Left ventricle myocardium inferior (tissue), 1 donor: Measurements from ENCODE around the gene BAZ1B. TPM values are rescaled to one million over a fixed set of nuclear protein-coding genes. Genes with fewer than 3 reads are reported as not detected.

Experiments used
- DNase-seq: peaks from one replicate; pipeline ENCODE4 v3.0.0-alpha.2; 2020
- H3K27ac ChIP-seq: fragments of 200-600 bp; replicated peaks from 2 replicates; pipeline ENCODE4 v1.8.0; 2021
- H3K27me3 ChIP-seq: fragments of 200-600 bp; 2 replicates; pipeline ENCODE4 v1.8.0; 2021; ENCODE audit warnings: low read depth
- H3K36me3 ChIP-seq: fragments of 200-600 bp; 2 replicates; pipeline ENCODE4 v1.8.0; 2021
- H3K4me1 ChIP-seq: fragments of 200-600 bp; 2 replicates; pipeline ENCODE4 v1.8.0; 2021
- H3K4me3 ChIP-seq: fragments of 200-600 bp; 2 replicates; pipeline ENCODE4 v1.8.0; 2021; ENCODE audit warnings: mild to moderate bottlenecking, moderate library complexity
- H3K9me3 ChIP-seq: fragments of 200-600 bp; replicated peaks from 2 replicates; pipeline ENCODE4 v1.8.0; 2021
- intact Hi-C: fragments of 100-400 bp; cut with micrococcal nuclease; formaldehyde crosslinking; loops from one replicate; pipeline ENCODE4 v1.11.0; 2022
- total RNA-seq: library from RNA; stranded (reverse); fragmentation: NEBNext Ultra II Directional; extraction: Animal tissue kit (Norgen Biotek cat#: 25700); gene quantifications from one replicate; pipeline ENCODE4 v1.2.1, GENCODE V29; 2021
- TF ChIP-seq, protein P1 (sequence below): fragments of 200-600 bp; IDR thresholded peaks from 2 replicates; pipeline ENCODE4 v1.8.0; 2021; ENCODE audit warnings: antibody characterized with exemption, mild to moderate bottlenecking, borderline replicate concordance
- donor health status: DM: no; HTN: yes; CAD: no; lungs with severe emphysema.

BAZ1B gene
- total RNA-seq, 1 donor from 2014 or later: 38.9 TPM

DNA sequence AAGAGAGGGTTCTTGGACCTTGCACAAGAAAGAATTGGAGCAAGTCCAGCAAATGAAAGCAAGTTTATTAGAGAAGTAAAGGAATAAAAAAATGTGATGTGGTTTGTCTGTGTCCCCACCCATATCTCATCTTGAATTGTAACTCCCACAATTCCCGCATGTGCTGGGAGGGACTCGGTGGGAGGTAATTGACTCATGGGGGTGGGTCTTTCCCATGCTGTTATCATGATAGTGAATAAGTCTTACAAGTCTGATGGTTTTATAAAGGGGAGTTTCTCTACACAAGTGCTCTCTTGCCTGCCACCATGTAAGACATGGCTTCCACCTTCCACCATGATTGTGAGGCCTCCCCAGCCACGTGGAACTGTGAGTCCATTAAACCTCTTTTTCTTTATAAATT, 127.7 kb downstream of the BAZ1B start:
- Histone ChIP-seq H3K36me3 (no peaks in the 10 kb centered on the region), H3K9me3 (peaks cover 11% of the 10 kb centered on the region), H3K27me3 (peaks cover 17% of the 10 kb centered on the region), H3K27ac (no peak overlapping the region), H3K4me1 (no peaks in the 10 kb centered on the region), H3K4me3 (no peak overlapping the region)
- TF ChIP-seq, protein P1, sequence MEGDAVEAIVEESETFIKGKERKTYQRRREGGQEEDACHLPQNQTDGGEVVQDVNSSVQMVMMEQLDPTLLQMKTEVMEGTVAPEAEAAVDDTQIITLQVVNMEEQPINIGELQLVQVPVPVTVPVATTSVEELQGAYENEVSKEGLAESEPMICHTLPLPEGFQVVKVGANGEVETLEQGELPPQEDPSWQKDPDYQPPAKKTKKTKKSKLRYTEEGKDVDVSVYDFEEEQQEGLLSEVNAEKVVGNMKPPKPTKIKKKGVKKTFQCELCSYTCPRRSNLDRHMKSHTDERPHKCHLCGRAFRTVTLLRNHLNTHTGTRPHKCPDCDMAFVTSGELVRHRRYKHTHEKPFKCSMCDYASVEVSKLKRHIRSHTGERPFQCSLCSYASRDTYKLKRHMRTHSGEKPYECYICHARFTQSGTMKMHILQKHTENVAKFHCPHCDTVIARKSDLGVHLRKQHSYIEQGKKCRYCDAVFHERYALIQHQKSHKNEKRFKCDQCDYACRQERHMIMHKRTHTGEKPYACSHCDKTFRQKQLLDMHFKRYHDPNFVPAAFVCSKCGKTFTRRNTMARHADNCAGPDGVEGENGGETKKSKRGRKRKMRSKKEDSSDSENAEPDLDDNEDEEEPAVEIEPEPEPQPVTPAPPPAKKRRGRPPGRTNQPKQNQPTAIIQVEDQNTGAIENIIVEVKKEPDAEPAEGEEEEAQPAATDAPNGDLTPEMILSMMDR: no peak
- DNase-seq: no peak
- intact Hi-C loops: no loop called here

DNA sequence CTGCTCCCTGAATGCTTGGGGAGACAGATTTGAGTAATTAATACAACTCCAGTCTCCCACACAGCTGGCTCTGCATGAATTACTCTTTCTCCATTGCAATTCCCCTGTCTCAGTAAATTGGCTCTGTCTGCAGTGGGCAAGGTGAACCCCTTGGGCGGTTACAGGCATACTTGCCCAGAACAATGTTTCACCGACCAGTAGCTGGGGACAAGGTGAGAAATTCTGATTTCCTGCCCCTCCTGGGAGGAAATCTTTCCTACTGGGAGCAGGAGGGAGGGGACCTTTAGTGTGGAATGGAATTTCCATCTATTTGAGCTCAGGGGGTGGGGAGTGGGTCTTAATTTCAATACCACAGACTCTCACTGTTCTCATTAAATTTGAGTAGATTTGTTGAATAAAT, 130.7 kb downstream of the BAZ1B start:
- DNase-seq: no peak
- Histone ChIP-seq H3K36me3 (no peaks in the 10 kb centered on the region), H3K4me1 (no peaks in the 10 kb centered on the region), H3K9me3 (peaks cover 41% of the 10 kb centered on the region), H3K27ac (no peak overlapping the region), H3K27me3 (peaks cover 17% of the 10 kb centered on the region), H3K4me3 (no peak overlapping the region)
- intact Hi-C loops: no loop called here
- TF ChIP-seq, protein P1: no peak

Other genes starting within 250 kb of the BAZ1B start
- gene NSUN5, start 213.5 kb downstream of the BAZ1B start, total RNA-seq: 15.9 TPM
- 0.33 TPM for gene TRIM50, start 194.2 kb downstream of the BAZ1B start, total RNA-seq
- not detected for gene FKBP6, start 194.1 kb downstream of the BAZ1B start, total RNA-seq
- 0.11 TPM for gene FZD9, start 88.5 kb downstream of the BAZ1B start, total RNA-seq
- gene BCL7B, start 35.4 kb upstream of the BAZ1B start, total RNA-seq: 82.9 TPM
- gene TBL2, start 56.3 kb upstream of the BAZ1B start, total RNA-seq: 9.6 TPM
- 0.41 TPM for gene MLXIPL, start 102.2 kb upstream of the BAZ1B start, total RNA-seq
- gene VPS37D, start 145.5 kb upstream of the BAZ1B start, total RNA-seq: 3.1 TPM
- 14.0 TPM for gene DNAJC30, start 161.2 kb upstream of the BAZ1B start, total RNA-seq
- gene BUD23, start 161.3 kb upstream of the BAZ1B start, total RNA-seq: 65.0 TPM
- 2.9 TPM for gene STX1A, start 197.4 kb upstream of the BAZ1B start, total RNA-seq
- gene ABHD11, start 216.5 kb upstream of the BAZ1B start, total RNA-seq: 25.2 TPM
- not detected for gene CLDN3, start 248.0 kb upstream of the BAZ1B start, total RNA-seq